Activated B cell treated with CpG ODN at 0.5 μM for 24 hours (primary cell): ENCODE results near the gene VOPP1. TPM values are rescaled to one million over a fixed set of nuclear protein-coding genes. Genes with fewer than 3 reads are reported as not detected.
A peak's percentile ranks its signal among the peaks of the same experiment; 100 is the strongest.

ENCODE experiments used
- ATAC-seq: fragments of 200-7000 bp; cut with Tn5 transposase; one replicate; pipeline ENCODE4 v1.10.0; 2021; ENCODE audit warnings: low read depth, mild to moderate bottlenecking, moderate library complexity
- CTCF ChIA-PET: fragments of 350-600 bp; sonication (Branson Sonifier 250); formaldehyde crosslinking; loops from one replicate; lab custom pipeline; 2021; ENCODE audit warnings: antibody characterized with exemption; lab: Charles Lee
- POLR2A ChIA-PET: fragments of 350-600 bp; sonication (Branson Sonifier 250); formaldehyde crosslinking; loops from one replicate; lab custom pipeline; 2021; ENCODE audit warnings: antibody characterized with exemption; lab: Charles Lee
- DNase-seq: peaks from one replicate; pipeline ENCODE4 v3.0.0; 2022
- H3K27ac Mint-ChIP-seq: one replicate; pipeline ENCODE4 v1.8.0; 2020; ENCODE audit warnings: mixed read lengths
- H3K27me3 Mint-ChIP-seq: one replicate; pipeline ENCODE4 v1.8.0; 2021; ENCODE audit warnings: mixed read lengths
- H3K36me3 Mint-ChIP-seq: one replicate; pipeline ENCODE4 v1.8.0; 2021; ENCODE audit warnings: low read depth, mixed read lengths
- H3K4me1 Mint-ChIP-seq: one replicate; pipeline ENCODE4 v1.8.0; 2021; ENCODE audit warnings: mixed read lengths
- H3K4me3 Mint-ChIP-seq: one replicate; pipeline ENCODE4 v1.8.0; 2020; ENCODE audit warnings: mild to moderate bottlenecking, mixed read lengths
- H3K9me3 Mint-ChIP-seq: one replicate; pipeline ENCODE4 v1.8.0; 2020; ENCODE audit warnings: mixed read lengths
- CTCF ChIP-seq: fragments of 200-600 bp; IDR thresholded peaks from one replicate; pipeline ENCODE4 v1.8.0; 2022; ENCODE audit warnings: antibody characterized with exemption, mild to moderate bottlenecking
- intact Hi-C: fragments of 100-400 bp; cut with micrococcal nuclease; formaldehyde crosslinking; loops from one replicate; pipeline ENCODE4 v1.15.1; 2024
- total RNA-seq: library from RNA; stranded (reverse); gene quantifications from 2 replicates; pipeline ENCODE4 v1.2.3, GENCODE V29; 2022

Gene VOPP1
- total RNA-seq, 1 donor from 2014 or later, result 438 TPM

GRCh38 chr7:55463686-55464262 is 108.5 kb downstream of the VOPP1 start:
- Mint-ChIP-seq H3K27ac (no peak overlapping the region), H3K4me1 (peaks cover 6% of the 10 kb centered on the region), H3K9me3 (peaks cover 20% of the 10 kb centered on the region), H3K4me3 (no peak overlapping the region), H3K36me3 (peaks cover 80% of the 10 kb centered on the region), H3K27me3 (no peaks in the 10 kb centered on the region)
- no peak for TF ChIP-seq CTCF
- intact Hi-C loops, result no loop called here
- ChIA-PET POLR2A (no interaction called here), CTCF (no interaction called here)
- ATAC-seq (no peak), DNase-seq (no peak)

- Mint-ChIP-seq H3K27ac (no peak overlapping the region), H3K4me3 (no peak overlapping the region), H3K4me1 (peaks cover 31% of the 10 kb centered on the region), H3K27me3 (no peaks in the 10 kb centered on the region), H3K9me3 (peaks cover 30% of the 10 kb centered on the region), H3K36me3 (peaks cover 56% of the 10 kb centered on the region)
- no peak for ATAC-seq
- ChIA-PET POLR2A (no interaction called here), CTCF (no interaction called here)
- intact Hi-C loops, result no loop called here
- no peak for DNase-seq
- TF ChIP-seq CTCF, result no peak
Observed at GRCh38 chr7:55458351-55458750, 114.0 kb downstream of the VOPP1 start.

GRCh38 chr7:55457801-55458200 is 114.5 kb downstream of the VOPP1 start:
- CTCF ChIA-PET, result no interaction called here
- no peak for TF ChIP-seq CTCF
- Mint-ChIP-seq H3K9me3 (peaks cover 28% of the 10 kb centered on the region), H3K4me3 (no peak overlapping the region), H3K4me1 (peaks cover 33% of the 10 kb centered on the region), H3K36me3 (peaks cover 57% of the 10 kb centered on the region), H3K27me3 (no peaks in the 10 kb centered on the region), H3K27ac (no peak overlapping the region)
- intact Hi-C loops, result no loop called here
- POLR2A ChIA-PET, result no interaction called here
- ATAC-seq (no peak), DNase-seq (no peak)

DNA sequence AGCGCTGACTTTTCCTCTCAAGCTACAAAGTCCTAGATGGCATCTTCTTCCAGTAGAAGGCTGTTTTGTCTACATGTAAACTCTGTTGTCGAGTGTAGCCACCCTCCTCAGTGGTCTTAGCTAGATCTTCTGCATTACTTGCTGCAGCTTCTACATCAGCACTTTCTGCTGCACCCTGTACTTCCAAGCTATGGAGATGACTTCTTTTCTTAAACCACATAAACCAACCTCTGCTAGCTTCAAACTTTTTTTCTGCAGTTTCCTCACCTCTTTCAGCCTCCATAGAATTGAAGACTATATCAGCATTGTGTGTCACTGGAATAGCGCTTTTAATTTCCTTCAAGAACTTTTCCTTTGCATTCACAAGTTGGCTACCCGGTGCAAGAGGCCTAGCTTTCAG is 119.3 kb downstream of the VOPP1 start:
- Mint-ChIP-seq H3K36me3 (peaks cover 57% of the 10 kb centered on the region), H3K27me3 (no peaks in the 10 kb centered on the region), H3K9me3 (peaks cover 10% of the 10 kb centered on the region), H3K4me3 (no peak overlapping the region), H3K4me1 (peaks cover 30% of the 10 kb centered on the region), H3K27ac (peak overlapping the region; percentile 26)
- TF ChIP-seq CTCF, result no peak
- DNase-seq (no peak), ATAC-seq (no peak)
- POLR2A ChIA-PET, result interaction anchor here (1.5 kb wide), 1 partner anchor 81 kb away, joined by 3 read pairs; no protein-coding TSS in a partner anchor
- CTCF ChIA-PET, result interaction anchor here (0.8 kb wide), 1 partner anchor 621 kb away, joined by 3 read pairs; no protein-coding TSS in a partner anchor
- intact Hi-C loops, result no loop called here

DNA sequence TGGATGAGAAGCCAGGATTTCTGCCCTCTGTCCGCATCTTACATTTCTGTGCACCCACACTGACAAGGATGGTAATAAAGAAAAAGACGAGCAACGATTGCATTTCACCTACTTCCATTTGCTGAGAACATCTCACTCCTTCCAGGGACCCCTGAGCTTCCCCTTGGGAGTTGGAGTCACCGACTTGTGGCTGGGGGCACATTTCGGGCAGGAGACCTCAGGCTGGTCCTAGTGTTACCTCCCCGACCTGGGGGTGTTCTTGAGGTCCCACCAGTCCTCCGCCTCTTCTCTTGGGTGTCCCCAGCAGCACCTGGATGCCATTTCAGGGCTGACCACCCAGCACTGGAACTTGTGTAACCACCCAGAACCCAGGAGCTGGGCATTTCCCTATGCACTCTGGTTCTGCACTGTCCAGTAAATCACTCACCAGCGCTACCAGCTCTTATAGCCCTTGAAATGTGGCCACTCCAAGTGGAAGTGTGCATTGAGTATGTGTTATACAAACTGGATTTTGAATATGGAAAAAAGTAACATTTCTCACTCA is 122.2 kb downstream of the VOPP1 start:
- no peak for DNase-seq
- H3K36me3 Mint-ChIP-seq, result peaks cover 52% of the 10 kb centered on the region
- intact Hi-C loops, result loop anchor here (5.0 kb wide), 1 partner anchor 132 kb away; no protein-coding TSS in a partner anchor
- H3K27ac Mint-ChIP-seq, result no peak overlapping the region
- no peak overlapping the region for H3K4me3 Mint-ChIP-seq
- no peak for TF ChIP-seq CTCF
- no peaks in the 10 kb centered on the region for H3K27me3 Mint-ChIP-seq
- H3K9me3 Mint-ChIP-seq, result no peaks in the 10 kb centered on the region
- ATAC-seq, result no peak
- POLR2A ChIA-PET, result interaction anchor here (1.1 kb wide), 1 partner anchor 8 kb away, joined by 3 read pairs; no protein-coding TSS in a partner anchor
- CTCF ChIA-PET, result no interaction called here
- H3K4me1 Mint-ChIP-seq, result peaks cover 11% of the 10 kb centered on the region
